Endothelial cell of umbilical vein (primary cell): ENCODE data around the gene KRT71. TPM values are rescaled to one million over a fixed set of nuclear protein-coding genes. Genes with fewer than 3 reads are reported as not detected.

ENCODE experiments used
- BruUV-seq: library from RNA; stranded (reverse); fragments of 400-500 nt; replicated peaks from 2 replicates; lab custom pipeline; 2021; lab: Mats Ljungman, UMichigan
- CTCF ChIA-PET: fragments of 300-600, 350-600 bp; sonication (Branson Sonifier 250); formaldehyde crosslinking; loops from one replicate; lab custom pipeline; 2021; ENCODE audit warnings: antibody characterized with exemption, inconsistent platforms; lab: Charles Lee
- POLR2A ChIA-PET: fragments of 300-600, 350-600 bp; sonication (Branson Sonifier 250); formaldehyde crosslinking; loops from one replicate; lab custom pipeline; 2021; ENCODE audit warnings: antibody characterized with exemption, inconsistent platforms; lab: Charles Lee
- DNase-seq: peaks from one replicate; pipeline ENCODE4 v3.0.0-alpha.2; 2011; ENCODE audit warnings: low read depth, low spot score
- FAIRE-seq: peaks from 2 replicates; lab custom pipeline; 2011; peaks lifted over from hg19 to GRCh38; lab: Jason Lieb, UNC
- H2AFZ ChIP-seq: 2 replicates; pipeline ENCODE4 v1.6.0; 2012; ENCODE audit warnings: low read depth, low read length, control low read depth, inconsistent platforms
- H3K27ac ChIP-seq: 2 replicates; pipeline ENCODE4 v1.5.1; 2011; ENCODE audit warnings: low read depth, mild to moderate bottlenecking, control low read depth, low read length, moderate library complexity; ENCODE audit not compliant: insufficient read depth
- H3K27me3 ChIP-seq, 2 experiments: 2 replicates each; pipeline versions ENCODE4 v1.6.0 to v1.6.1; 2011; ENCODE audit warnings: low read length in 2 of 2, mixed read lengths in 1 of 2; ENCODE audit not compliant: control insufficient read depth in 2 of 2, insufficient read depth in 2 of 2
- H3K36me3 ChIP-seq, 2 experiments: 2 replicates in 1 of 2; 3 replicates in 1 of 2; pipeline ENCODE4 v1.5.1; 2011; ENCODE audit warnings: low read length in 2 of 2, mild to moderate bottlenecking in 1 of 2, moderate library complexity in 1 of 2; ENCODE audit not compliant: control insufficient read depth in 2 of 2, insufficient read depth in 2 of 2; ENCODE audit errors: extremely low read depth in 1 of 2
- H3K4me1 ChIP-seq: 3 replicates; pipeline ENCODE4 v1.5.1; 2011; ENCODE audit warnings: mild to moderate bottlenecking, low read length; ENCODE audit not compliant: control insufficient read depth, insufficient read depth; ENCODE audit errors: extremely low read depth
- H3K4me2 ChIP-seq: 2 replicates; pipeline ENCODE4 v1.6.1; 2011; ENCODE audit warnings: low read length, control low read depth, mixed read lengths; ENCODE audit not compliant: insufficient read depth
- H3K4me3 ChIP-seq, 3 experiments: fragments of 200-600 bp in 1 of 3; sonication (generic), shearing (Covaris generic) in 1 of 3; replicated peaks in 1 of 3; 2 replicates each; pipeline ENCODE4 v1.5.1; 2011 to 2016; ENCODE audit warnings: control low read depth in 3 of 3, low read length in 3 of 3, mild to moderate bottlenecking in 2 of 3, inconsistent platforms in 1 of 3, low read depth in 1 of 3, moderate library complexity in 1 of 3; ENCODE audit not compliant: insufficient read depth in 1 of 3
- H3K79me2 ChIP-seq: 2 replicates; pipeline ENCODE4 v1.6.0; 2012; ENCODE audit warnings: low read length, inconsistent platforms; ENCODE audit not compliant: control insufficient read depth, insufficient read depth
- H3K9ac ChIP-seq: replicated peaks from 2 replicates; pipeline ENCODE3; 2011; ENCODE audit warnings: low read length, control low read depth; ENCODE audit not compliant: insufficient read depth; ENCODE audit errors: extremely low read depth
- H3K9me1 ChIP-seq: replicated peaks from 3 replicates; pipeline ENCODE4 v1.6.0; 2011; ENCODE audit warnings: mild to moderate bottlenecking, low read length; ENCODE audit not compliant: control insufficient read depth, insufficient read depth; ENCODE audit errors: extremely low read depth
- H3K9me3 ChIP-seq: replicated peaks from 2 replicates; pipeline ENCODE4 v1.5.1; 2012; ENCODE audit warnings: low read length, inconsistent platforms; ENCODE audit not compliant: control insufficient read depth, insufficient read depth
- H4K20me1 ChIP-seq: replicated peaks from 2 replicates; pipeline ENCODE3; 2011; ENCODE audit warnings: mild to moderate bottlenecking, low read length; ENCODE audit not compliant: control insufficient read depth, insufficient read depth; ENCODE audit errors: extremely low read depth
- EZH2 ChIP-seq: IDR thresholded peaks from 2 replicates; pipeline ENCODE4 v1.6.1; 2012; ENCODE audit warnings: borderline replicate concordance, low read depth, mild to moderate bottlenecking, moderate library complexity, low read length, inconsistent platforms; ENCODE audit not compliant: severe bottlenecking
- FOS ChIP-seq: IDR thresholded peaks from 2 replicates; pipeline ENCODE4 v1.6.1; 2011; ENCODE audit warnings: mild to moderate bottlenecking, low read length, moderate library complexity, borderline replicate concordance; ENCODE audit not compliant: insufficient read depth
- GATA2 ChIP-seq: IDR thresholded peaks from 2 replicates; pipeline ENCODE4 v1.7.0; 2011; ENCODE audit warnings: low read depth, mild to moderate bottlenecking, moderate library complexity, mixed read lengths, low read length; ENCODE audit not compliant: insufficient read length, insufficient read depth
- JUN ChIP-seq: IDR thresholded peaks from 2 replicates; pipeline ENCODE4 v1.6.1; 2011; ENCODE audit warnings: borderline replicate concordance, low read depth; ENCODE audit not compliant: insufficient read length, insufficient read depth
- MYC ChIP-seq: IDR thresholded peaks from one replicate; pipeline ENCODE4 v1.6.1; 2011; ENCODE audit warnings: mild to moderate bottlenecking, low read depth, low read length
- POLR2A ChIP-seq: IDR thresholded peaks from 2 replicates; pipeline ENCODE4 v1.6.1; 2012; ENCODE audit warnings: low read depth, mild to moderate bottlenecking, control low read depth, low read length
- POLR2AphosphoS5 ChIP-seq: IDR thresholded peaks from 2 replicates; pipeline ENCODE4 v1.6.1; 2012; ENCODE audit warnings: low read depth, mild to moderate bottlenecking, control low read depth, low read length, moderate library complexity; ENCODE audit not compliant: insufficient read depth
- dilution Hi-C: fragments of 300-500 bp; cut with MboI; formaldehyde crosslinking; loops from one replicate; pipeline ENCODE4 v1.15.0; 2019; ENCODE audit warnings: low sequenced_read_pairs; ENCODE audit not compliant: extremely low pct_ligation_motif_present
- intact Hi-C: fragments of 100-400 bp; cut with micrococcal nuclease; formaldehyde crosslinking; loops from one replicate; pipeline ENCODE4 v1.10.0; 2022
- polyA plus RNA-seq, 4 experiments: library from polyadenylated mRNA; depleted of rRNA in 3 of 4; stranded (reverse) in 3 of 4; unstranded in 1 of 4; fragments of >200 nt; gene quantifications; 2 replicates each; pipeline versions ENCODE4 v1.2.1 to v1.2.3, GENCODE V29; 2011 to 2012; ENCODE audit warnings: missing spikeins in 1 of 4
- total RNA-seq: library from RNA; stranded (reverse); gene quantifications from 2 replicates; pipeline ENCODE4 v1.2.3, GENCODE V29; 2021
- TF ChIP-seq, protein P1 (sequence below): IDR thresholded peaks from 2 replicates; pipeline ENCODE4 v1.6.1; 2011; ENCODE audit not compliant: insufficient read depth, insufficient read length
- TF ChIP-seq, protein P2 (sequence below), 2 donors: IDR thresholded peaks; 1 replicate in 1 of 2; 2 replicates in 1 of 2; pipeline ENCODE4 v1.5.1; 2011; ENCODE audit warnings: low read length in 2 of 2, mild to moderate bottlenecking in 2 of 2, moderate library complexity in 2 of 2, control low read depth in 1 of 2, inconsistent platforms in 1 of 2, low read depth in 1 of 2; ENCODE audit not compliant: insufficient read depth in 1 of 2; ENCODE audit errors: extremely low read depth in 1 of 2

The KRT71 gene
- total and polyA plus RNA-seq, 2 donors (not counting 3 experiments of a cell fraction or from before 2014, with no cell fraction given), result not detected

DNA sequence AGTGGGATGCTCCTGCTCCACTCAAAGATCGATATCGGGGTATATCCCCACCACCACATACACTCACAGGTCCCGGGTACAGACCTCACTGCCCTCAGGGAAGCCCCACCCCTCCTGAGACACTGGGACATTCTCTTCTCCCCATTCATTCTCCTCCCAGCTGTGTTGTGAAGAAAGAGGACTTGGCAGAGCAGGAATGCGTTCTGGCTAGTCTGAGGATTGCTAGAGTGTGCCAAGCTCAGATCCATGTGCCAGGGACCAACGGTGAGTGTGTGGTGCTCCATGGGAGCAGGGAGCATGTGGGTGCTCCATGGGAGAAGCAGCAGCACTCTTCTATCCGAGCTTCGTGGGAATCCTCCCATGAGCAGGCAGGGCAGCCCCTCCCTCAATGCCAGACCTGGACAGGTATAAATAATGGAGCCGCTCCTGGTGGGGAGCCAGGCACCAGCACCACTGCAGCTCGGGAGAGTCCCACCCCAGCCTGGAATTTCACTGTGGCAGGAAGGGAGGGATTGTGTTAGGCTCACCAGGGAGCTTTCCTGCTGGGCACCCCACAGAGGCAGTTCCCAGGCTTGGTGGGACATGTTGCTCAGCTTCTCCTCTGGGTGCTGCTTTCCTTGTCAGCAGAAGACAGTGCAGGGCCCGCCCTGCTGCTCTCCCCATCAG is 30.5 kb downstream of the KRT71 start:
- BruUV-seq, result no TSS peak
- POLR2A ChIA-PET, result no interaction called here
- no peak for FAIRE-seq

DNA sequence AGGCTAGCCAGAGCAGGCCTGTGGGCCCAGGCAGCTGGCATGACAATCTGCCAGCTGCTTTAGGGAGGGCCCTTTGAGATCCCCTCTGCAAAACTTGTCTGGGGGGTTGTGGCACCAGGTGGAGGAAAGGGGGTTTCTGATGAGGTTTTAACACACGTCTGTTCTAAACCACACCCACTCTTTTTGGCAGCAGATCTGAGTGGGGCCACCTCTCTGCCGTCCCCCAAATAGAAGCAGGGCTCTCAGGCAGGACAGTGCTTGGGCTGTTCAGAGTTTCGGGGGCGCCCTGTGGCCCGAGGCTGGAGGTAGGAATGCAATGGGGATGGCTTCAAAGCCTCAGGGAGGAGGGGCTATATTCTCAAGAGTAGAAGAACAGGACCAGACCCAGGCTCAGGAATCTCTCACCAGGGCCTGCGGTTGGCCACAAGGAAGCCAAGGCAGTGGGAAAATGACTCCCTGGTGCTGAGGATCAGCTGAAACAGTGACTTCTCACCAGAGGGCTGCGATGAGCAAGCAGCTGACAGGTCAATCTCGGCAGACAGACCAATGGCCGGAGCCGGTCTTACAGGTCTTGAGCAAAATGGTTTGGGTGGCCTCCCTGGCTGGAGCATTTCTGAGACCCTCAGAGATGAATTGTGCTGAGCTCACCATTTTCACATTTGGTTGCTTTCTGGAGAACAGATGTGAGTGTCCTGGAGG is 31.2 kb downstream of the KRT71 start:
- FAIRE-seq (no peak), DNase-seq (no peak)
- H4K20me1 ChIP-seq, result no peaks in the 10 kb centered on the region
- ChIA-PET POLR2A (no interaction called here), CTCF (interaction anchor here (1.1 kb wide), 1 partner anchor 358 kb away, joined by 3 read pairs; no protein-coding TSS in a partner anchor)
- H3K4me2 ChIP-seq, result no peak overlapping the region
- no peaks in the 10 kb centered on the region for H3K4me1 ChIP-seq
- no peak overlapping the region for H3K9ac ChIP-seq
- no peaks in the 10 kb centered on the region for H3K36me3 ChIP-seq
- intact Hi-C loops, result no loop called here
- H3K9me3 ChIP-seq, result no peaks in the 10 kb centered on the region
- no peak overlapping the region for H3K27ac ChIP-seq
- dilution Hi-C loops, result no loop called here
- H3K4me3 ChIP-seq, result no peak overlapping the region
- H3K27me3 ChIP-seq, result no peaks in the 10 kb centered on the region
- H3K9me1 ChIP-seq, result no peaks in the 10 kb centered on the region
- TF ChIP-seq, protein P1, sequence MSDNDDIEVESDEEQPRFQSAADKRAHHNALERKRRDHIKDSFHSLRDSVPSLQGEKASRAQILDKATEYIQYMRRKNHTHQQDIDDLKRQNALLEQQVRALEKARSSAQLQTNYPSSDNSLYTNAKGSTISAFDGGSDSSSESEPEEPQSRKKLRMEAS, result no peak
- TF ChIP-seq GATA2 (no peak), POLR2A (no peak), MYC (no peak), EZH2 (no peak), JUN (no peak), FOS (no peak), POLR2AphosphoS5 (no peak)
- TF ChIP-seq, protein P2, sequence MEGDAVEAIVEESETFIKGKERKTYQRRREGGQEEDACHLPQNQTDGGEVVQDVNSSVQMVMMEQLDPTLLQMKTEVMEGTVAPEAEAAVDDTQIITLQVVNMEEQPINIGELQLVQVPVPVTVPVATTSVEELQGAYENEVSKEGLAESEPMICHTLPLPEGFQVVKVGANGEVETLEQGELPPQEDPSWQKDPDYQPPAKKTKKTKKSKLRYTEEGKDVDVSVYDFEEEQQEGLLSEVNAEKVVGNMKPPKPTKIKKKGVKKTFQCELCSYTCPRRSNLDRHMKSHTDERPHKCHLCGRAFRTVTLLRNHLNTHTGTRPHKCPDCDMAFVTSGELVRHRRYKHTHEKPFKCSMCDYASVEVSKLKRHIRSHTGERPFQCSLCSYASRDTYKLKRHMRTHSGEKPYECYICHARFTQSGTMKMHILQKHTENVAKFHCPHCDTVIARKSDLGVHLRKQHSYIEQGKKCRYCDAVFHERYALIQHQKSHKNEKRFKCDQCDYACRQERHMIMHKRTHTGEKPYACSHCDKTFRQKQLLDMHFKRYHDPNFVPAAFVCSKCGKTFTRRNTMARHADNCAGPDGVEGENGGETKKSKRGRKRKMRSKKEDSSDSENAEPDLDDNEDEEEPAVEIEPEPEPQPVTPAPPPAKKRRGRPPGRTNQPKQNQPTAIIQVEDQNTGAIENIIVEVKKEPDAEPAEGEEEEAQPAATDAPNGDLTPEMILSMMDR (IDR thresholded peaks at IDR 0.05; ENCODE audit: extremely low read depth in 1 of 2, insufficient read depth in 1 of 2, low read depth in 1 of 2, low read length in 2 of 2), result no peak
- no peak overlapping the region for H2AFZ ChIP-seq
- no peaks in the 10 kb centered on the region for H3K79me2 ChIP-seq
- BruUV-seq, result no TSS peak

More for the DNA sequence above, 30.5 kb downstream of the KRT71 start:
- no peaks in the 10 kb centered on the region for H3K9me3 ChIP-seq
- H3K27me3 ChIP-seq, result no peaks in the 10 kb centered on the region
- no peaks in the 10 kb centered on the region for H3K36me3 ChIP-seq
- H3K4me1 ChIP-seq, result no peaks in the 10 kb centered on the region
- TF ChIP-seq, protein P1, result no peak
- TF ChIP-seq EZH2, result no peak
- TF ChIP-seq POLR2AphosphoS5, result no peak
- TF ChIP-seq POLR2A, result no peak
- no peak for TF ChIP-seq GATA2
- TF ChIP-seq JUN, result no peak
- no peak for DNase-seq
- intact Hi-C loops, result no loop called here
- CTCF ChIA-PET, result no interaction called here
- no peak overlapping the region for H3K4me3 ChIP-seq
- H3K4me2 ChIP-seq, result no peak overlapping the region
- no peaks in the 10 kb centered on the region for H3K79me2 ChIP-seq
- no peak overlapping the region for H2AFZ ChIP-seq
- H3K27ac ChIP-seq, result no peak overlapping the region
- H3K9me1 ChIP-seq, result no peaks in the 10 kb centered on the region
- no peaks in the 10 kb centered on the region for H4K20me1 ChIP-seq
- no peak overlapping the region for H3K9ac ChIP-seq
- dilution Hi-C loops, result no loop called here
